HG03520 (cell line): ENCODE measurements around the gene MAPKAP1.
A peak's percentile ranks its signal among the peaks of the same experiment; 100 is the strongest.

ENCODE experiments used
- ATAC-seq: cut with Tn5 transposase; IDR thresholded peaks from one replicate; pipeline ENCODE4 v1.9.1; 2021; ENCODE audit warnings: mild to moderate bottlenecking, moderate library complexity; ENCODE audit not compliant: unreplicated experiment

Gene MAPKAP1

DNA sequence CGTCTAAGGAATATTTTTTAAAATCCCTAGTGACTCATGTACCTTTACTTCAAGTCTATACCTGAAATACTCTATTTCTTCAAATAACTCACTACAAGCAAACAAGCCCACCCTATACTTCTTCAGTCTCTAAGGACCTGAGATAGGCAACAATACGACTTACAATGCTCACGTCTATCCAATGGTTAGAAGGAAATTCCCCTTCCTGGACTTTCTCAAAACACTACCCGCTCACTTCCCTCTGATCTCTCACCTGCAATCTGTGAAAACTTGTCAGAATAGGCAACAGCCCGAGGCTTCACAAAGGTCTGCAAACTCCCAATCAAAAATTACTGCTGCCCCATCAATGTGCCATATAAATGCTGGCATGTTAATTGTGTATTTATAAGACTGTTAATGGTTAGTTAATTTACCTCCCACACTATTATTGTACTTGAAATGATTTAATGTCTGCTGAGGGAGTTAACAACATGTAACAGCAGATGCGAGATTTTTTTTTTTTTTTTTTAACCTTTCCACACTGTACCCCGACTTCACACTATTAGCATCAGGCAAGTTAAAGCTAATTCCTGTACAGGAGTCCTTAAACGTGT, 27.3 kb downstream of the MAPKAP1 start:
- no peak for ATAC-seq

DNA sequence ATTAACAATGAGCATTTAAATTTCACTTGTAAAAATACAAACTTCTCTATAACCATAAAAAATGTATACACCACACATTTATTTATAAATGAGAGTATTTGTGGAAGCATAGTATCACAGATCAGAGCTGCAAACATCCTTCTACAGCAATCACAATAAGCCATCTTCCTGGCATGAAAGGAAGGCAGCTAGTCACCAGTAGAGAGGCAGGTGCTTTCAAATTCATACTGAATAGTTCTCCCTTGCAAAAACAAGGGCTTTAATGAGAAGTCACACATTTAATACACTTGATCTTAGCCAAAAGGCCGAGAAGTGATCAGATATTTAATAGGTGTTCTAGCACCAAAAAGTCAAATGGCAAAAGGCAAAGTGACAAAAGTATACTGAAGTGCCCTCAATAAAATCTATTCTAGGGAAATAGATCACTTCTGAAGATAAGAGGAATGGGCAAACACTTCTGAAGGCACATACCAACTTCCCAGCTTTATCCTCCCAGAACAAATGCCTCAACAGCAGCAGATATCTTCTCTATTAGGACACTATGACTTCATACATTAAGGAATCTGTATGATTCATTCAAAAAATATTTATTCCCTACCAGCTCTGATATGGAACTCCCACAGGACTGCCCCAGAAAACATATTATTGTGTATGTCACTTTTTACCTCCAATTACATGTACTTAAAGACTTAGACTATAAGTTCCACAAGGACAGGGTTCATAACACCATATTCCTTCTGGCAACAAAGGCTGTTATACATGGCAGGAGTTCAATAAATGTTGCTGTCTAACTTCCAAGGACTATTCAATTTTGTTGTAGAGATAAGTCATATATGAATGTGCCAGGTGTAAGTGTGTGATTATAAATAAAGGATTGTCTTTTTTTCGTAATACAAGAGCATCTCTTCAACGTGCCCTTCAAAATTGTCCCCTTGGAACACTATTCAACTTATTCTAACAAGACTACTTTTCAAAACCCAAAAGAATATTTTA, 31.7 kb downstream of the MAPKAP1 start:
- ATAC-seq = no peak

DNA sequence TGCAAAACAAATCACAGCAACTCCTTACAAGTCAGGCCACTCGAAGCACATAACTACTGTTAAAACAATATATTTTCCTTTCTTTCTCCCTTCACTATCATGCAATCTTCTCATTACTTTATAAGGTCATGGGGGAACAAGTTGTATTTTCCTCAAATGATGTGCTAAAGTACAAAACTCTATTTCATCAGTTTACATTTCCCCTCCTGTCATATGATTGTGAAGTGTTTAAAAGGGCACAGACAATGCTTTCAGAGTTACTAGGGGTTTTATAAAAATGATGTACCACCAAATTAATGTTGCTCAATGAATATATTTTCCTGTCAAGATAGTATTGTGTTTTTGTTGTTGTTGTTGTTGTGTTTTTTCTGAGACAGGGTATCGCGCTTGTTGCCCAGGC, 34.1 kb downstream of the MAPKAP1 start:
- ATAC-seq = no peak

DNA sequence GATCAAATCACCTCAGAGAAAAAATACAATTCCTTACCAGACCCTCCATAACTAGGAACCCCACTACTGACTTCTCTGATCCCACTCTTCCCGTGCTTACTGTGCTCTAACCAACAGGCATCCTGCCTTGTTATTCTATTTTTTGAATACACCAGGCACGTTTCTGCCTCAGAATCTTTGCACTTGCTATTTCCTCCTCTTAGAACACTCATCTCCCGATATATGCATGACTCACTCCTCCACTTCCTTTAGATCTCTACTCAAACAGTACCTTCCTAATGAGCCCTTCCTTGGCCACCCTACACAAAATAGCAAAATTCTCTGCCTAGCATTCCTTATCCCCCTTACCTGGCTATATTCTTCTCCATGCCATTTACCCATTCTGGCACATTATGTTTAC, 43.9 kb downstream of the MAPKAP1 start:
- ATAC-seq = no peak

DNA sequence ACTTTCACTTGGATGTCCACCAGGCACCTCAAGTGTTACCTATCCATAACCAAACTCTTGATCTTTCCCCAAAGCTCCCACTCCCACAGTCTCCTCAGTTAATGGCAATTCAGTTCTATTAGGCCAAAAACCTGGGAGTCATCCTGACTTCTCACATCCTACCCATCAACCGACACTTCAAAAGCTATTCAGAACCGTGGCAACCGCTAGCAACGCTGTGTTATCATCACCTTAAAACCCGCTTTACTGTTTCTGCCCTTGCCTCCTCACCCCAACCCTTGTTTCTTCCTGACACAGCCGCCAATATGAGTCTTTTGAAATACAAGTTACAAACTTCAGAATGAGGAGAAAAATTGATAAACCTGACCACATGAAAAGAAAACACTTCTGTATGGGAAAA, 46.5 kb downstream of the MAPKAP1 start:
- ATAC-seq = no peak

DNA sequence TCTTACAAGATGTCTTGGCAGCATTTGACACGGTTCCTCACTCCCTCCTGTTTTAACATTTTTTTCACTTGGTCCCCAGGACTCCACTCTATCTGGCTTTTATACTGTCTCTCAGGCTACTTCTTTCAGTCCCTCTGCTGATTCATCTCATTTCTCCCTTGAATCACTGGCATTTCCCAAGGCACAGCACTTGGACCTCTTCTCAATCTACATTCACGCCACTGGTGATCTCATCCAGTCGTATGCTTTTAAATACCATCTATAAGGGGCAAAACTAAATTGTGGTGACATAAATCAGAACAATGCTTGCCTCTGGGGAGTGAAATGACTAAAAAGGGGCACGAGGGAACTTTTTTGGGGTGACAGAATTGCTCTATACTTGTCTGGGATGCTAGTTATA, 47.1 kb downstream of the MAPKAP1 start:
- ATAC-seq = no peak

DNA sequence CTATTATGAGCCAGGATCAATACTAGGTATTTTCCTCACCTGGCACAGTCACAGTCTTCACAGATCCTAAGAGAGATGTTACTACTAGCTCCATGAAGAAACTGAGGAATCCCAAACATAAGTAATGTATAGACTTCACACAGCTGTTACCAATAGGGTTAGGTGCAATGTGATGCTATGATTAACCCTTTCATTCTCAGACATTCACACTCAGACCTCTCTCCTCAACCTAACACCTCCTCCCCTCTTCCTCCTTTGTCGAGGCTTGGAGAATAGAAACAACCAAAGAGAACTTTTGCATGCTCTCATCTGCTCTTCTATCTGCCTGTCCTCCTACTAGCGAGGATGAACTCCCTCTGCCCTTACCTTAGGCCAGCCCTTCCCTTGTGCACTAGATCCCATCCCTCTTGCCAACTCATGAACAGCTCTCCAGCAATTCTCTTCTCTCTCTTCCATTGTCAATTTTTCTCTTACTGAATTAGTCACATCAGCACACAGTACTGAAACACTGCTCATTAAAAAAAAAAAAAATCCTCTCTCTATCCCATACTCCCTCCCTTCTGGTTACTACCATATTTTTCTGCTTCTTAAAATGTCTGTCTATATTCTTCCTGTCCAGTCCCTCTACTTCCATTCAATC, 47.7 kb downstream of the MAPKAP1 start:
- no peak for ATAC-seq

DNA sequence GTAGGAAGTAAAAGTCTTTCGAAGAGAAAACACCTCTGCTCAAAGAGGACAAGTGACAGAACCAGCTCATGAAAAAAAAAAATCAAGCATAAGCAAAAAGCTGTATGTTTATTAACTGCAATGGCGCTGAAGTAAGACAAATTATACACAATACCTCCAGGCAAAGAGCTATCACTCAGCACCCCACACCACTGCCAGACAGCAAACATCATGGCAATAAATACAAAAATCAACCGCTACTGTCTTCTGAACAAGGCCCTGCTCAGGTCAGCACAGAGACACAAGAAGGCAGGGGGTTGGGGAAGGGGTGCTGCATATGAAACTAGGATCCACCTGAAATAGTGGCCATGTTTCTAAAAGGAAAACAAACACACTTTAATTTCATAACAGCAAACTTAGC, 50.4 kb downstream of the MAPKAP1 start:
- no peak for ATAC-seq

DNA sequence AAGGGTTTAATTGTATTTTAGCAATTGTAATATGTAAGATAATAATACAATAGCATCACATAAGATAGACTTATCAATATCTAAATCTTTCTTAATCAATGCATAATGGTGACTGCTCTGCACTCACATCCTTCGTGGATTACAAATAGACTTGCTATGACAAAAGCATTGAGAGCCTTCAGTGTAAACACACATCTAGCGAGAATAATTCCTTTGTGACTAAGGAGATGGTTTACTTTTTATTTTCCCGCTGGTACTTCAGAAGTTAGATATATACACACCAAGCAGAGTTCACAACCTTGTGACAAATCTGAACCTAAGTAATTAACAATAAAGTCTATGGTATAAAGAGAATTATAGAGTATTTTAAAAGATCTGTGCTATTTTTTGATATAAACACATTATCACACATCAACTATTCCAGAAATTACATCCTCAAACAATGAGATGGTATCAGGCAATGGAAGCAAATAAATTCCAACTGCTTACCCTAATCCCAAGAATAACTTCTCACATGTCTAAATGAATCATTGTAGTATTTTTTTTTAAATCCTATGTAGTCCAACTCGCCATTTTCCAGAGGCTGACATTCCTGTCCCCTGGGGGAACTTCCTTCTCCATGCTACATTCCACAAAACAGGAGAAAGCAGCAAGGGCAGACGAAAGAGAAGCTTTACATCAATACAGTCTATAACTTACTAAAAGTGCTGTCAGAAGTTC, 51.2 kb downstream of the MAPKAP1 start:
- ATAC-seq = no peak

DNA sequence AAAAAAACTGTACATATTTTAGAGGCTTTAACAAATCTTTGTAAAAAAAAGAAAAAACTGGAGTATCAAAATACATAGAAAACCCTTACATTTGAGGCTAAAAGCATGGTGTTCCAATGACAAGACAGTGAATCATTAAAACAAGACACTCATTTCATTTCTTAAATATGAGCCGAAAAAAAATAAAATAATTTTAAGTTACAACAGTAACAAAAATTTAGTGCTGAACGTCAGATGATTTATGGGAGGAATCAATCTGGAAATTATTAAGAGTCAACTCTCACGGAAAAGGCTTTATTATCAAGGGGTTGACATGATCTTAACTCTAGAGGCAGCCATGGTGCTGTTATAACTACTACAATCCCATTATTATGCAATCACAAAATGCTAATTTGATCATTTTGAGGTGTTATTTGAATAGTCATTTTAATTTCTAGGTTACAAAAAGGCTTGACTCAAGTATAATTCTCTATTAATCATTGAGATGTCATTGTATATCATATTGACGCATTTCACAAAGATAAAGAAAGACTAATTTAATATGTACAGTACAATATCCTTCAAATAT, 51.9 kb downstream of the MAPKAP1 start:
- no peak for ATAC-seq

DNA sequence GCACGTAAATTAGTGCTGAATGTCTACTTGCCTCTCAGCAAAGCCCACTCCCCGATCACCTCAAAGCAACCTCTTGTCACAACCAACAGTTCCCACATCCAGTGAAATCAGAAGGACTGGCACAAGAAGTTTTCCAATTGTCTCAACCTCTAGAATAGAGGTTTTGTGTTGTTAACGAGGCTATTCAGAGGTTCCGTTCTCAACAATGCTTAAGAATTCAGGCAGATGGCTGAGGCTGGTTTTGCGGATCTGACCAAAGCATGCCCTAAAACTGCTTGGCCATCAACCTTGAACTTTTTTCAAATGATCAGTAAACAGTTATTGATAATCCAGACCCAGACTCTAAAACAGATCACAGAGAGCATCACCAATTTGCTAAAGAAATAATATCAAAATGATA, 52.9 kb downstream of the MAPKAP1 start:
- ATAC-seq = no peak

DNA sequence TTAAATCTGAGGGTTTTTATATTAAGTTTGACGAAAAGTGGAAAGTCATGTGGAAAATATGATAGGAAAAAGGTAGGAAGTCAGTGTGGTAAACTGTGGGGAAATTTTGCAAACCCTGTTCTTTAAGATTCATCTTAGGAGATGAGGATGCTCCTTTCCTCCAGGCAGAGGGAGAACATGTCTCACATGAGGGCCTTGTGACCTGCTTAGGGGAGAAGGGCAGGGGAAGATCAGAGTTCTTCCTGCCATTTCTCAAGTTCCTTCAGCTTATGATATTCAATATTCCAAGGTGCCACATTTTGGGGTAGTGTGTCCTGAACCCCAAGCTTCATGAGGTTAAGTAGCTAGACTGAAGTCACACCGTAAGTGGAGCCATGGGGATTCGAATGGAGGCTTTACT, 53.7 kb downstream of the MAPKAP1 start:
- no peak for ATAC-seq

DNA sequence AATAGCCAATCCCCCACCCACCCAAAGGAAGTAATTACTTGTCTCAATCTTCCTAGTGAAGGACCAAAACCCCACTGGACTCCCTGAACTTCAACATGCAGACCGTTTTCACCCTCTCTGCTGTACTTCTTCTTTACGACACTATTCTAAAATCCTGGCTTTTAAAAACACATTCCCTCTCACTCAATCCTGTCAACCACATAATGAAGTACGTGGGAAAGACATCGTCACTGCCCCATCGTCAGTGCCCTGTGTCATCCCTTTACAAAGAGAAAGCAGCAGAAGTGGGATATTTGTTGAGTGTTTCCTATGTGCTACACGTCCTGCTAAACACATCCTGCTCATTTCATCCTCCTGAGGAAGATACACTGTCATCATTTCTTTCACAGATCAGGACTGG, 54.2 kb downstream of the MAPKAP1 start:
- no peak for ATAC-seq

DNA sequence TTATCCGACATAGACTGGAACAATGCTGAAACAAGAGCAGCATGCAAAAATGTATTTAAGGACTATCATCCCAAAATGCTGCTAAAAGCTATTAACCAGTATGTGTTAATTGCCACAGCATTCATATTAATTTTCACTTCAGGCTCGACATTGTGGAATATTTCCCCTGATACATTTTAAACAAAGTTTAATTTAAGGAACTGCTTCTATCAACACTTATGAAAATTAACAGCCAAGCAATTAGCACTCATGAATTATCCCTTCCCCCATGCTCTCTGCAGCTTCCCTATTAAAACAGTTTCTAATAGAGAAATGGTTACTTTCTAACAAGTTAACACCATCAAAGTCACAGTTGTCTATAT, 54.8 kb downstream of the MAPKAP1 start:
- ATAC-seq = no peak

DNA sequence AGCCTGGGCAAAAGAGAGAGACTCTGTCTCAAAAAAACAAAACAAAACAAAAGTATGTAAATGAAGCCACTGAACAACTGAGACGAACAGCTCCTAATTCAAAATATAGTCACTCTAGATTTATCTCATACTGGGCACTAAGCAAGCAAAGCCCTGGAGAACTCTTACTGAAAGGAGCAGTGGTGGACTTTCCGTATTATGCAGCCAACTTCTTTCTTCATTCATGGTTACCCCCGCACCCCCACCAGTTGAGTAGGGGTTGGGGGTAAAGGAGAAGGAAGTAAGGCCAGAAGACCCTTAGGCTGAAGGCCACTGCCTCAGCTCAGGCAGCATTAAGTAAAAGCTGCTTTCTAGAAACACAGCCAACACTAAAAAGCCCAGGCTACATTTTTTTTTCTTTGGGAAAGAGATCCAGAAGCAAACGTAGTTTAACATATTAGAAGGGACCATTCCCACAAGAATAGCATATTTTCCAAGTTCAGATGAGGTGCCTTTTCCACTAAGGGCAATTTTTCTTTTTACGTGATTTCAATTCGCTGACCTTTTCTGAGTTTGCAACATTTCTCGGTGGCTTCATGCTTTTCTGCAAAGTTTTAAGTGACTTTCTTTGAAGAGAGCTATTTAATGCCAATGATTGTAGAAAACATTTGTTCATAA, 55.3 kb downstream of the MAPKAP1 start:
- ATAC-seq = no peak

DNA sequence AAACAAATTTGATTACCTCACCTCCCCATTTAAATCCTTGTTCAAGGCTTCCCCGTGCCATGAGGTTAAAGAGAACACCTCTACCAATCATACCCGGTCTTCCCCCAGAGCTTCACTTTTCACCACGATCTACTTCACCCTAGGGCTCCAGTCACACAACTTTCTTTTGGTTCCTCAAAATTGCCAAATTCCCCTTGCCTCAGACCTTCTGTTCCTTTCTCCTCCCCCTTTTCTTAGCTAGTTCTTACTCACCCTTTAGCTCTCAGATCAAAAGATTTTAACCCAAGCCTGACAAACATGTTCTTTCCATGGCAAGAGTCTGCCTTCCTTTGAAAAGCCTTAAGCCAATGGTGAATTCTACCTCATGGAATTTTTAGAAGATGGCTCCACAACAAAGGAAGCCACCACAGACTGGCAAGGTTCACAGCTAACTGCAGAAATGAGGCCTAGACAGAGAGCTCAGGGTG, 56.7 kb downstream of the MAPKAP1 start:
- ATAC-seq = peak; percentile 62

DNA sequence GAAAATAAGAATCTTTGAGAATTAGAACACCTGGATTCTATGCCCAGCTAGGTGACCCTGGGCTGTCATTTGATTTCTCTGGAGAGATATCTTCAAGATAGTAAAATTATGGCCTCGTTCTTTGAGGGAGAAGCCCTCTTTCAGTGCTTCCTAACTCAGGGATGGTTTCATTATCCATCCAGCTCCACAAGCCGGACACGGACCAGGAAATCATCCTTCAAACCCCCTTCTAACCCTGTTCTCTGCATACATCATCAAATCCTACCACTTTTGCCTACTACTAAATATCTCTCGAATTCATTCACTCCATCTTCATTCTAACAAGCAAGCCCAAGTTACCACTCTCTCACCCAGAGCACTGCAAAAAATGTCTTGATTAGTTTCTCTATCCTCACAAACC, 57.2 kb downstream of the MAPKAP1 start:
- no peak for ATAC-seq

DNA sequence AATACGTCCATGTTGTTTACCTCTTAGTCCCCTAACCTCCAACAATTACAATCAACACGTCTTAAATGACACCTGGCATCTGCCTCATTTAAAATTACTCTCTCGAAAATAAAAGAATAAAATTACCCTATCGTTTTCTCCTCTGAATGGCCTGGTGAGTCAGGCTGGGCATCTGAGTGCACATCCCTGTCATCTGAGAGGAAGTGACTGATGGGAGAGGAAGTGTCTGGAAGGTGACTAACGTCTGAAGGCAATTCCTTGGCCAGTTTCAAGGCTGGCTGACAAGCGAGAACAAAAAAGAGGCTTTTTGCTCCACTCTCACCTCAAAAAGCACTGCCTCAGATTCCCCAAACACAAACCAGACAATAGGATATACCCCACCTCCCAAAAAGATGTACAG, 57.7 kb downstream of the MAPKAP1 start:
- no peak for ATAC-seq

DNA sequence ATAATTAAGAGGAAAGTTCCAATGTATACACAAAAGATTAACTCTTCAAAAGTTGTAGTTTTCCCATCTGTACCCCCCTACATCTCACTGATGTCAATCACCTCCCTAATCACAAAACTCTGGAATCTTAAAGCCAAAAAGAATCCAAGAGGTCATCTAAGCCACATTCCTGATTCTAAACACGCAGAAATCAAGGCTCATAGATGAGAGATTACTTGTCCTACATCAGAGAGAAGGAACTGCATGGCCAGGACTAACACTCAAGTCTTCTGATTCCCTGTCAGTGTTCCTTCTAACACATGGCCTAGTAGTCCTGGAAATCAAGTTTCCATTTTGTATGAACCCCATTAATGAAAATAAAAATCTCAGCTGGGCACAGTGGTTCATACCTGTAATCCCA, 58.7 kb downstream of the MAPKAP1 start:
- no peak for ATAC-seq

DNA sequence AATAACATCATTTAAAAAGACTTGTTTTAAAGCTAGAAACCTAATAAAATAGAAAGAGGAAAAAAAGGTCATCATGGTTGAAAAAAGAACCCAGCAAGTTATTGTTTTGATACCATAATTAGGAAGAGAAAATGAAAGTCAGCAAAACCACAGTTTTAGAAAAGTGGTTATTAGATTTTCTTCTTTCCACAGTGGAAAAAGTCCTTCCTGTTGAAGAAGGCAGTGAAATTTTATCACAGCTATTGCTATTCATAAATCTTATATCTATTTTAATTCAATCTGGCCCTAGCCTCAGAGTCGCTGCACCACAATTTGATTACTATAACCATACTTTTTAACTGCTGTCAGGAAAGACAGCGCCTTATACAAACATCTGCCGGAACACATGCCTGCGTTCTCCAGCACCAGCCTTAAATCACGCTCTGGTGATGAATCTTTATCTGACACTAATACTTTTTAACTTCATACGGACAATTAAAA, 60.3 kb downstream of the MAPKAP1 start:
- ATAC-seq = no peak
